ENCODE measurements around the gene TNC.

The TNC gene

DNA sequence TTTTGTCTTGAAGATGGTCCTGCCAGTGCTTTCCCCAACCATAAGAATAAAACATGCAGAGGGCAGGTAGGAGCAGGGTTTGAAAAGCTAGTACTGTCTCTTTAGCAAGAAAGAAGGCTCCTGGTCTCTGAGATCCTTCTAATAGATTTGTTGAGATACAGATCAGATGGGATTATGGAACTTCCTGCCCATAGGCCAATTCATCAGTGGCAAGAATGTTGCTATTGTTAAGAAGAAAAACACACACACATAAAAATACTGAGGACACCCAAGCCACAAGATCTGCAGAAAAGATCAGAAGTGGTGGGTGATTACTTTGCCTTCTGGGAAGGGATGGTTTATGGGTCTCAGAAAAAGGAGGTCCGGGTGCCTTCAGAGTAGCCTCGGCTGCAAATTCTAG is 59.8 kb downstream of the TNC start:
- in situ Hi-C loops (cut with MboI; ENCODE audit: low sequenced_read_pairs): no loop called here

DNA sequence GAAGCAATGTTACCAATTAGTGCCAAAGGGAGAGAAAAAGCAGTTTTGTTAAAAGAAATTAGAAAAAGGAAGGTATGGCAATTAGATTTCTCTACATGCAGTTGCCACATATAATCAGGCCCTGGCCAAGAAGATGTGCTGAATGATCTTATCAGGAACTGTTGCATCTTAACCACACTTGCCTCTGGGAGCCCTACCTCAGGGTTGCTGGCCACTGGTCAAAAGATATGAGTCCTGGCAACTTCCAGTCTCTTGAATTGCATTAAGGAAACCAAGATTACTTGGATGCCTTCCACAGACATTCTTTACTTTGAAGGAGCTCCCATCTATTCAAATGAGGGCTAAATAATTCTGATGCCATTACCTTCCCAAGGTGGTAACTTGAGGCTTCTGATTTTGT is 60.4 kb downstream of the TNC start:
- in situ Hi-C loops (cut with MboI; ENCODE audit: low sequenced_read_pairs): no loop called here

DNA sequence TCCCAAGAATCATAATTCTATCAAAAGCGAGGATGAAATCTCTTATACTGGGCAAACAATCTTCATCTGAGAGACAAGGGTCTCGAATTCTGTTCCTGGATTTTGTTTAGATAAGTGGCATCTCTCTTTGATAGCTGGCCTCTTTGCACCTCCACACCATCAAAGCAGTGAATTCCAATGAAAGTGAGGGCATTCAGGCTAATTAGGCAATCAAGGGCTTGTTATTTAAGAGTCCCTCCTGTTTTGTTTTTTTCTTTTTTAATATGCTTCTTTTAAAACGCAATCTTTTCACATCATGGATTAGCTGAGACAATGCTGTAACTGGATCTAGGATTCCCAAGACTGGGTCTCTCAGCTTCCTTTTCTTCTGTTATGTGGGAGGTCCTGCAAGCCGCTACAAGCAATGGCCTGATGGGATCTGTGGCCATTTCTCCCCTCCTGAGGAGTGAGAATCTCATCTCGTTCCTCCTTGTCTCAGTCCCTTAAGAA is 67.9 kb downstream of the TNC start:
- in situ Hi-C loops (cut with MboI; ENCODE audit: low sequenced_read_pairs): no loop called here

DNA sequence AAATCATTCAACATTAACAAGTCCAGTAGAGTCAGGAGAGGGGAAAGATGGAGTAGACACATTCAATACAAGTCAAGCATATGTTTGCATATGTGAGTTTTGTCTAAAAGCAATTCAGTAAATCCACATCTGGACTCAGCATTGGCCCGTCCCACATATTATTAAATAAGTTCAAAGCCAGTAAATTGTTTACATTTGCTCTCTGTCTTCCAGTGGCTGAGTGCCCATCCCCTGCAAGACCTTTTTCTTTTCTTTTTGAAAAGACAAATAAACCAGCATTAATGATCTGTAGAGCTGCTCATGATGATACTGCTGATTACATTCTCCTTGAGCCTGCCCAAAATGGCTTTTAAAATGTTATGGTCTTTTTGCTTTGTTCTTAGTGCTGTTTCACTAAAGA is 71.1 kb downstream of the TNC start:
- in situ Hi-C loops (cut with MboI; ENCODE audit: low sequenced_read_pairs): no loop called here

DNA sequence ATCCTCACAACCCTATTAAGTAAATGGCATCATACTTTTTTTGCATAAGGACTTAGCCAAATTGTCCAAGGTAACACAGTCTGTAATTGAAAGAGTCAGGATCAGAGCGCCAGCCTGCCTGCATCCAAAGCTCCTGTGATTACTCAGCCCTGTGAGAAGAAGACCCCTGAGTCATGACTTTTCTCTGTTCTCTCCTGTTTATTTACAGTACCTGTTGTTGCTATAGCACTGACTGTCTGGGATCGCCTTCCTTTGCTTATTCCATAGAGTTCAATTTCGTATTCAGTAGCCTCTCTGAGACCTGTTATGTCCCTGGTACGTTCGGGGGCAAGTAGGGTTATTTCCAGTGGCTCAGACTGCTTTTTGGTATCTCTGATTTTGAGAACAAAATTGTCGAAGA is 71.8 kb downstream of the TNC start:
- in situ Hi-C loops (cut with MboI; ENCODE audit: low sequenced_read_pairs): no loop called here

DNA sequence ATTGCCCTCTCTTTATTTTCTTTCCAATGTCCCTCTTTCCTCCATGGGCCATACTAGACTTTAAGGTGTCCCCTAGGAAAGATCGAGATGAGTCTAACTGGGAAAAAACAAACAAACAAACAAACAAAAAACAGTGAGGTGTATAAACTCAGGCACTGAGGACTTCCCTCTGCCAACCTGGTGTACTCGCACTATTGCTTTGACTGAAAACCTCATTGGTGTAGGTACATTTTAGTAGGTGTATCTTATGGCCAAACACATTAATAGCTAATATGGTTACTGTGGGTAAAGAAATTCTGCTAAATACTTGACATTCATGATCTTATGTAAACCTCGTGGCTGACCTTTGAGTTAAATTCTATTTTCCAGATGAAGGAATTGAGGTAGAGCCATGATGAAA is 74.3 kb downstream of the TNC start:
- in situ Hi-C loops (cut with MboI; ENCODE audit: low sequenced_read_pairs): no loop called here

DNA sequence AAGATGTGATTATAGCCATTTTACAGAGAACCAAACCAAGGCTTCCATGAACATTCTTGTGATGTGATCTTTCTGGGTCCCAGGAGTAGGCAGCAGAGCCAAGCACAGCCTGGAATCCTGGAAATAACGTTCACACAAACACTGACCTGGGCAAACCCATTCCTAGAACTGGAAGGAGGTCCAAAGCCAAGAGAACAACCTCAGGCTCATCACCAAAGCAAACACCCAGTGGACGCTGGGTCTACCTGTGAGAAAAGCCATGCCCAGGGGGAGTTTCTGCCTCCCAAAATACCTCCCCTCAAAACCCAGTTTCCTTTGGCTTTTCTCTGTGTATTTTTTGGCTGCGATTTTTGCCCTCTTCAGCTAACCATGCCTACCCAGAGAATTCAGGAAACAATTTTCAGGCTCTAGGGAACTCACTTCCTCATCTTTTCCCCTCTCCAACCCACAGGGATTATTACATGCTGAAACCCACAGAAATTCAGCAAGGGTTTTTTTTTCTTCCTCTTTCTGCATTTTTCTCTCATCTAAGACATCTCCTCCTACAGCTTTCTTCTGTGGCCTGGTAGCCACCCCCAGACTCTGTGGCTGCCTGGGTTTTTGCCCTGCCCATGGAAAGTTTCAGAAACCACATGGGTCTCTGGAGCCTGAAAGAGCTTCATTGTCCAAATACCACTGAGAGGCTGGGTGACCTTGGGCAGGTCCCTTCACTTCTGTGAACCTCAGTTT is 75.0 kb downstream of the TNC start:
- in situ Hi-C loops (cut with MboI; ENCODE audit: low sequenced_read_pairs): no loop called here

DNA sequence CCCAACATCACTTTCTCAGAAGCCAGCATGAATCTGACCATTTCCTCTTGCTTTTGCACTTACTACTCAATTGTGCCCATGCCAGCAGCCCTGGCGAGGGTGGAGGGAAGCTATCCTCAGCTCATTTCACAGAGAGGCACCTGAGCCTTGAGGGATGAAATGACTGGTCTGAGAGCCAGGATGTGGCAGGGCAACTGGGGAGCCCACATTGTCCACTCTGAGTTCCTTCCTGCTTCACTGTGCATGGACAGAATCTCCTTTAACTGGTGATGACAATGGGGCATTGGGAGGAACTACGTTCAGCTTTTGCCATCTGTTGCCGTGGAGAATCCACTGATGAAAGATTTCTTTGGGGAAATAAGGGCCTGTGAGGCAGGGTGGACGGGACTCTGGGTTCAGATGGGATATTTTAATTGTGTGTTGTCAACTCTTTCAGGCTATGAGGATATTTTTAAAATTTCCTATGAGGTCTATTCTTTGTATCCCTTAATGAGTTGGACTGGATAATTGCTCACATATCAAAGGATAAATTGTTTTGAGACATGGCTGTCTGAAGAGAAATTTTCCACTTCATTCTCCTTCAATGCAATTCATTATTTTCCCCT is 78.3 kb downstream of the TNC start:
- in situ Hi-C loops (cut with MboI; ENCODE audit: low sequenced_read_pairs): no loop called here

DNA sequence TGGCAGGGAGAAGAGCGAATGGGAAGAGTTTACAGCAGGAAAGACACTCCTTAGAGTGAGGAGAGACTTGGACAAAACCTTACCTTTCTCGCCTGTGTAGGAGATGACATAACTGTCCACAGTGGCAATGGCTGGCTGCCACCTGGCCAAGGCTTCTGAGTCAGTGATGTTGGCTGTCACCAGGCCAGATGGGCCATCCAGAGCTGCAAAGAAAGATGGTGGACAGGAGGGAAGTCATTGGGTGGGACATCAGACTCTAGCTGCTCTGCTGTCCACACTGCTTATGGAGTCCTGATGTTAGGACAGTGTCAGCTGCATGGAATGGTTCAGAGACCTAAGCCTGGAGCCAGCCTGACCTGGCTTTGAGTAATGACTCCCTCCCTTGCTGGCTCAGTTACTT is 79.8 kb downstream of the TNC start:
- in situ Hi-C loops (cut with MboI; ENCODE audit: low sequenced_read_pairs): no loop called here

DNA sequence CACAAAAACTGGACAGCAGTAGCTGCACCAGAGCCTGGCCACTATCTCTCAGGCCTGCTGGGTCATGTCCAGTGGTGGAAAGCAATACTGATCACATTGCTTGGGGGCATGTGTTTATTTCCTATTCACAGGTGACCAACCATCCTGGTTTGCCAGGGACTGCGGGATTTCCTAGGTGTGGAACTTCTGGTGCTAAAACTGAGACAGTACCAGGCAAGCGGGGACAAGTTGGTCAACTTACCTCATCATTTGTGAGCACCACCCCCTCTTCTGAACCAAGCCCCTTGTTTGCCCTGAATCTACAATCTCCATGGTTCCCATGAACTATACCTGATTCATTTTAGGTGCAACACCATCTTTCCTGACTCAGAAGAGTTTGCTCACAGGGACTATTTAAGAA is 81.3 kb downstream of the TNC start:
- in situ Hi-C loops (cut with MboI; ENCODE audit: low sequenced_read_pairs): no loop called here

DNA sequence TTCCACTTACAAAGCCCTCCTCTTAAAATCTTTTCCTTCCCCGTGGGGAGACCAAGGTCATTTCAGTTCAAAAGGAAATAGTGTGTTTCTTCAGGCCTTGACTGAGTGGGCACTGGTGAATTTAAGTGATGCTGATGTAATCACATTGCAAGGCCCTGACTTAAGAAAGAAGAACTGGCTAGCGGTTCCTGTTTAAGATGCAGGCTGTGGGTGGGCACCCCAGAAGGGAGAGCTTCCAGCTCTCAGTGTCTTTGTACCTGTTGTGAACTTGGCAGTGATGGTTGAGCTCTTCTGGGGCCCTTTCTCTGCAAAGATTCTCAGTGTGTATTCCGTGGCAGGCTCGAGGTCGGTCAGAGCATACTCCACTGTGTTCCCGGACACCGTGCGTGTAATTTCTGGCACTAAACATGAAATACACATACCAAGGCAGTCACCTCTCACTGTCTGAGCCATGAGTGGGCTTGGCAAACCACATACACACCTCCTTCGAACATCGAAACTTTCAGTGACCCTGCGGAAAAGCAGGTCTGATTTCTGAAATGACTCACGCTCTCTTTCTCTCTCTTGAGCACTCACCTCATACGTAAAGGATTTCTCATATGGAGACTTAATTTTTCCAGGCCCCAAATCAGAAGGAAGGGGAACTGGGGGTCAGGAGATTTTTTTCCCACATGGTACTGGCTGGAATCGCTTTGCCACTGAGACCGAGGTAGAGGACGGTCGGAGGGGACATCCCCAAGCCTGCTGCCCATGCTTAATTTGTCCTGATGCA is 81.9 kb downstream of the TNC start:
- in situ Hi-C loops (cut with MboI; ENCODE audit: low sequenced_read_pairs): no loop called here

DNA sequence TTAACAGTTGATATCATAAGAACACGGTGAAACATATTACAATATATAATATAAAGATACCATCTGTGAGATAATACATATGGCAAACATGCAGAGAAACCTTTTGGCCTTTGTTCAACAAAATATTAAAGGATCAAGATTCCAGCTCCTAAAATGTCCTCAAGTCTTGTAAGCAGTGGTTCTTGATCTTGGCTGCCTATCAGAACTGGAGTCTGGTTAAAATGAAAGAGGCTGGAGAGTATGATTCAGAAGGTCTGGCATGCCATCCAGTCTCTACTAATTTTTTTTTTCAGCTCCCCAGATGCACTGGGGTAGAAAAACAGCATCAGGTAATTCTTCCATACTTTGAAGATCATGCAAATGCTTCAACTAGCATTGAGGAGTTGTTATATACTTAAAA is 83.2 kb downstream of the TNC start:
- in situ Hi-C loops (cut with MboI; ENCODE audit: low sequenced_read_pairs): no loop called here

DNA sequence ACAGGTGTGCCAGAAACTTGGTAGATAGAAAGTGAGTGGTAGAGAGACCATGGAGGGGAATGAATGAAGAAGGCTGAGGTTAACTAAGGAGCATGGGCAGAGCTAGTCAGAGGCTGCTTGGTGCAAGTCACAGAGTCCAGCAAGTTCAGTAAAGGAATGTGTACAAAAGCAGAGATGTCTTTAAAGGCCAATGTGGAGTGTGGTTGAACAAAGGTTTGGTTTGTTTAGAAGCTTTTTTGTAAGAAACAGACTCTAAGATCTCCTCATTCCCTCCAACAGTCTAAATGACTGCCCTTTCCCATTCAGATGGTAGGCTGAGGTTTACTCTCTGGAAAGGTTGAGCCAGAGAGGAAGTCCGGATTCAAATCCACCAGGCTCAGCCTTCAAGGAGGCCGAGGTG is 84.2 kb downstream of the TNC start:
- in situ Hi-C loops (cut with MboI; ENCODE audit: low sequenced_read_pairs): no loop called here

DNA sequence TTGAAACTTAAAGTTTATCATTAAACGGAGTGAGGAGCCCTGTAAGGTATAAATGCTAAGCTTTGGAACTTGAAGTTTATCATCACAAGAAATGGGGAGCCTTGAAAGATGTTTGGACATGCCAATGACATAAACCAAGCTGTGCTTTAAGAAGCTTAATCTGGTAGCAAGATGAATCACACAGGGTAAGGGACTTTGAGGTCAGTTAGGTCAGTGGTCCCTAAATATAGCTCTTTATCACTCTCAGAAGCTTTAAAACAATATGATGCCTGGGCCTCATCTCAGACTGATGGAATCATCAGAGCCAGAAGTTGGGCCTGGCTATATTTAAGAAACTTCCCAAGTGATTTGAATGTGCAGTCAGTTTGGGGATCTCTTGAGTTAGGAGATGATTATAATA is 85.7 kb downstream of the TNC start:
- in situ Hi-C loops (cut with MboI; ENCODE audit: low sequenced_read_pairs): no loop called here

DNA sequence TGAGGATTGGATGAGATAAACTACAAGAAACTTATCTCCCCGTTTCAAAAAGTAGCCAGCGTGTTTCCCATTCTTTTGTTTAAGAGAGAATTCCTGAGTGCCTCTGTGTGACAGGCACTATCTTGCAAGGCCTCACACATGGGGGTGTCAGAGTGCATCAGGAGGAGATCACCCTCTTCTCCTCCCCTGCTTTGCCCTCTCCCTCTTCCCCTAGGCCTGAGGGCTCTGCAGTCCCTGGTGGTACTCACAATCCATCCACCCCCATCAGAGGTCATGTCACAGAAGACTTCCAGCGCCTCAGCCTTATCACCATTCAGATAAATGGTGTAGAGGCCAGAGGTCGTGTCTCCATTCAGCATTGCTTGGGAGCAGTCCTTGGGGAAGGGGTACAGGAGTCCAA is 88.0 kb downstream of the TNC start:
- in situ Hi-C loops (cut with MboI; ENCODE audit: low sequenced_read_pairs): no loop called here

DNA sequence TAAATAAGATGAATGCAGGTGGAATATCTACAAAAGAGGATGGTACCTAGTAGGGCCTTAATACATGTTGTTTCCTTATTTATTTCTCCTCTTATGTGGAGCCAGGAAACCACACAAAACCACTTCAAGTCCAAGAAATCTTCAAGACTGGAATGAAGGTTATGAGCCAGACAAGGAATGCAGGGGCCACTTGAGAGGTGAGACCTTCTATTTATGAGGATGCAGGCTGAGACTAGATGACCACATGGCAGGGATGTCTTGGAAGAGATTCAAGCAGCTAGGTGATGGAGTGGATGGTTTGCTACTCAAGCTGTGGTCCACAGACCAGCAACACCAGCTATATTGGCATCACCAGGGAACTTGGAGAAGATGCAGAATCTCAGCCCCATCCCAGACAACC is 92.2 kb downstream of the TNC start:
- in situ Hi-C loops (cut with MboI; ENCODE audit: low sequenced_read_pairs): no loop called here

DNA sequence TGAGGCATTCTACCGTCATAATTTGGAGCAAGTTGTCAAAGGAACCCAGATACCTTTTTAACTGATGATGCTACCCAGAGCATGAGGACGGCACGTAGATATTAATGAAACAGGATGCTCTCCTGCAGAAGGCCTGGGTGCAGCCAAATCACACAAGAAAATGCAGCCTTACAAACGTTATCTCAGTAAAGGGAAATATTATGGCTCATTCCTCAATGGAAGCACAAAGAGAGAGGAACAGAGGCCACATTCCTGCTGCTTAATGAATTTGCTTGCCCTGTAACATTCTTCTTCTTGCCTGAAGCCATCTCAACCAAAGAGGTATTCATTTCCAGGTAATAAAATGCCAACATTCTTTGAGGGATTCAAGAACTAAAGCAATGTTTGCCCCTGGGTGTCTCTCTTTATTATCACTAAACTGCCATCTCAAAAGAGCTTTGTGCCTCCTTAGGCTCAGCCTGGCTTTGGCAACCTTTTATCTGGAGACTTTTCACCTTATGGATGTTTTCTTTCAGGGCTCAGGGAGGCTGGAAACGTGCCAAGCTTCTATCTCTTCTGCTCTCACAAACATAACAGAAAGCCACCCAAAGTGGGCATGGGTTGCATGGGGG is 92.9 kb downstream of the TNC start:
- in situ Hi-C loops (cut with MboI; ENCODE audit: low sequenced_read_pairs): loop anchor here (25.0 kb wide), 1 partner anchor 613 kb away; no protein-coding TSS in a partner anchor

DNA sequence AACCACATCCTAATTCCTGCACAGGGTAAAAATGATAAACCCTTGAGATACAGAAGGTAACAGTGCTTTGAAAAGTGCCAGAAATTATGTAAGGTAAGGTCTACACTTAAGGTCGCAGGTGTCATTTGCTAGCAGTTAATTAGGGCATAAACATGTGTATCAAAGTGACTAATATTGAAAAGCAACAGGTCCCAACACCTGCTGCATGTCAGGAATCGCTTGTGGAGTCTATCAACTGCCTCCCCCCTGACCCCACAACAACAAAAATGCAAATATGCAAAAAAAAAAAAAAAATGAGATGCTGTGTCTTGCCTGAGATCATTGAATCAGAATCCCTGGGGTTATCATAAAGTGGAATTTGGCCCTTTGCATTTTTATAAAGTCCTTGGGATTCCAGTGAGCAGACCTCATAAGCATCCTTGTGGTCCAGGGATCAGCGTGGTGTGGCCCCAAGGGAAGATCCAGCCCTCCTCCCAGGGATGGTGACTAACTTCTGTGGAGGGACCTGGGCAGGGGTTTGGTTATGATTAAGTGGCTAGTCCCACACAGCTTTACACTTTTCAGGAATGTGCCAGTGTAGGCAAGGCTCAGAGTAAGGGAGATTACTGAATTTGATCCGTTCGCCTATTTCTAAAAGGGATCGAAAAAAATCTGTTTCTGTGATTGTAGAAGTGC is 95.1 kb downstream of the TNC start:
- in situ Hi-C loops (cut with MboI; ENCODE audit: low sequenced_read_pairs): loop anchor here (25.0 kb wide), 1 partner anchor 611 kb away; no protein-coding TSS in a partner anchor

DNA sequence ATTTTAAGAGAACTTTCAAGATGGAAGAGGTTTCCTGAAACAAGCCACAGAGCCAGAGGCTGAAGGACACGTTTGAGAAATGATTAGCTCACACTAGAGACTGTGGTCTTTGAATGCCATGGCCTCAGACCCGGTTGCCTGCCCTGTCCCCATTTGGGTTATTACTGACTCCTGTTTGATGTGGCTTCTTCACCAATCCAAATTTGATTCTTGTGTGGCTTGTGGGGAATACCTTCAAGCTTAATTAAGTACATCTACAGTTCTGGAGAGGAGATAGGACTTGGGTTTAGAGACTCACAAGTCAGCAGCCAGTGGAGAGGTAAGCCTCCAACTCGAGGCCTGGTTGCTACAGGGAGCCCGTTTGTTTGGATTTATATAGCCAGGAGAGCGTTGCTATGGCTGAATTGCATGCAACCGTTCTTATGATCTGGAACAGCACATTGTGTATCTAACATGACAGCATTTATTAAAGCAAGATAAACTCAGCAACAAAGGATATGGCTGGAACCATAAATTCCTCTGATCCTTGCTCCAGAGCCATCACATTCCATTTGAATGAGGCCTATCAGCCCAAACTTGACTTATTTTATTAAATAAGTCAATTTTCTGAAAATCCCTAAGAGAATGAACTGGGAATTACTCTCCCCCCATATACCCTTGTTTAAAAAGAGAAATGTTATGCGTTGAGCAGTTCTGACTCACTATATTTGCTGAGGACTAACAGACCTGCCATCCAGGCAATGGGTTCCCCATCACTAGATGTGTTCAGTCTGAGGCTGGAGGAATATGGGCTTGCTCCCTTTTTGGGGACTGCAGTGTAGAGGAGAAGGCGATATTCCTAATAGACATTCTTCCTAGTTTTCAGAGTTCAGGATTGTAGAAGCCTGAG is 99.2 kb downstream of the TNC start:
- in situ Hi-C loops (cut with MboI; ENCODE audit: low sequenced_read_pairs): loop anchor here (10.0 to 25.0 kb wide), 3 partner anchors 104 to 606 kb away; partner anchors contain the start of gene TEX48

DNA sequence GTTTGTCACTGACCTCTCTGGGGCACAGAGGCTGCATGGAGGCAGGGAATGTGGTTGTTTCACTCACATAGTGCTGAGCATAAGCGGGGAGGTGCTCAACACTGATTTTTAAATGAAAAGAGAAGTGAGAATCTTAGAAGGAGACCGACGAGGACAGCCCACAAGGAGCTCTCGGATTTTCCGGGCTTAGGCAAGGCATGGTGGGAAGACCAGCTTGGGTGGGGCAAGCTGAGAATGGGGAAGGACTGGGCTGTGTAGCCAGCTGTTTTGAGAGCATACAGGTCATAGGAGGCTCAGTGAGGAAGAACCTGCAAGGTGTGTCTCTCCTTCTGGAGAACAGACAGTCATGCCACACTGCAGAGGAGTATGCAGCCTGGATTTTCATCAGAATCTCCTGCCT is 101.6 kb downstream of the TNC start:
- in situ Hi-C loops (cut with MboI; ENCODE audit: low sequenced_read_pairs): loop anchor here (10.0 to 25.0 kb wide), 3 partner anchors 102 to 604 kb away; partner anchors contain the start of gene TEX48

Measured in HL-60/S4 (cell line).